Hypothalamus (tissue), 51 donors: ENCODE measurements around the gene MGAT5.

Experiments
- DNase-seq, 51 donors: peaks; one replicate each; lab custom pipeline; 2025; lab: John Stamatoyannopoulos, UW

Gene MGAT5, protein sequence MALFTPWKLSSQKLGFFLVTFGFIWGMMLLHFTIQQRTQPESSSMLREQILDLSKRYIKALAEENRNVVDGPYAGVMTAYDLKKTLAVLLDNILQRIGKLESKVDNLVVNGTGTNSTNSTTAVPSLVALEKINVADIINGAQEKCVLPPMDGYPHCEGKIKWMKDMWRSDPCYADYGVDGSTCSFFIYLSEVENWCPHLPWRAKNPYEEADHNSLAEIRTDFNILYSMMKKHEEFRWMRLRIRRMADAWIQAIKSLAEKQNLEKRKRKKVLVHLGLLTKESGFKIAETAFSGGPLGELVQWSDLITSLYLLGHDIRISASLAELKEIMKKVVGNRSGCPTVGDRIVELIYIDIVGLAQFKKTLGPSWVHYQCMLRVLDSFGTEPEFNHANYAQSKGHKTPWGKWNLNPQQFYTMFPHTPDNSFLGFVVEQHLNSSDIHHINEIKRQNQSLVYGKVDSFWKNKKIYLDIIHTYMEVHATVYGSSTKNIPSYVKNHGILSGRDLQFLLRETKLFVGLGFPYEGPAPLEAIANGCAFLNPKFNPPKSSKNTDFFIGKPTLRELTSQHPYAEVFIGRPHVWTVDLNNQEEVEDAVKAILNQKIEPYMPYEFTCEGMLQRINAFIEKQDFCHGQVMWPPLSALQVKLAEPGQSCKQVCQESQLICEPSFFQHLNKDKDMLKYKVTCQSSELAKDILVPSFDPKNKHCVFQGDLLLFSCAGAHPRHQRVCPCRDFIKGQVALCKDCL

GRCh38 chr2:134253804-134254203 is at the start of gene MGAT5:
Gene MGAT5, plus strand, starts transcription at chr2:134254072. Its CDS starts 332 bp downstream, at chr2:134254404.
- DNase-seq: no peak

DNA sequence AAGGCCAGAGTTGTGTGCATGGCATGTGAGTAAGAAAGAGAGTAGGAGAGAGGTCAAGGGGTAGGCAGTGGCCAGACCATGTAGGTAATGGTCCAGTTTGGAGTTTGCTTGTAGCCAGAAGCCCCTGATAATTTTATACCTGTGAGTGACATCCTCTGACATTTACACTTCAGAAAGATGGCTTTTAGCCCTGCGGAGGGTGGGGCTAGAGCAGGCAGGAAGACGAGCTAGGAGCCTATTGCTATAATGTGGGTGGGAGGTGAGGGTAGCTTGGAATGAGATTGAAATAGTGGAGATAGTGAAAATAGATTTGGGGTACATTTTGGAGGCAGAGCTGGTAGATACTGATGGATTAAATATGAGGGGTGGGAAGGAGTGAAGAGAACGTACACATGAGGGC is 48.8 kb upstream of the MGAT5 start:
- DNase-seq: no peak

GRCh38 chr2:134206031-134206430 is 47.8 kb upstream of the MGAT5 start:
- no peak for DNase-seq

GRCh38 chr2:134206573-134206972 is 47.3 kb upstream of the MGAT5 start:
- peak in 1 of 51 donors; percentile 21 for DNase-seq

- DNase-seq: peak in 8 of 51 donors; percentile 12 to 49 (median 24)
These were observed 46.2 kb upstream of the MGAT5 start for GRCh38 chr2:134207589-134208209.

DNA sequence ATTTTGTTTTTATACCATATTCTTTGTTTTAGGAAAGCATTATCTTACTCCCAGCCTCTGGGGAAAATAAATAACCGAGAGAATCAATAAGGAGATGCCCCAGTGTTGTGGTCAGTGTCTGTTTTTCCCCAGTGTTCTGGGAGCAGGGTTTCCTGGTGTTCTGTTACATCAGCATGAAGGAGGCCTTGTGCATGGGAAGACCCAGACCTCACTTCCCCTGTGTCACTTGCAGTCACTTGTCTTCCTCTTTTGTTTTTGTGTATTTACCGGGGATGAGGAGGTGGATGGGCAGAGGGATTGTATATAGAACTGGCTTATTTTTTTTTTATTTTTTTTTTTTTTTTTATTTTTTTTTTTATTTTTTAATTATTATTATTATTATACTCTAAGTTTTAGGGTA is 45.0 kb upstream of the MGAT5 start:
- no peak for DNase-seq

DNA sequence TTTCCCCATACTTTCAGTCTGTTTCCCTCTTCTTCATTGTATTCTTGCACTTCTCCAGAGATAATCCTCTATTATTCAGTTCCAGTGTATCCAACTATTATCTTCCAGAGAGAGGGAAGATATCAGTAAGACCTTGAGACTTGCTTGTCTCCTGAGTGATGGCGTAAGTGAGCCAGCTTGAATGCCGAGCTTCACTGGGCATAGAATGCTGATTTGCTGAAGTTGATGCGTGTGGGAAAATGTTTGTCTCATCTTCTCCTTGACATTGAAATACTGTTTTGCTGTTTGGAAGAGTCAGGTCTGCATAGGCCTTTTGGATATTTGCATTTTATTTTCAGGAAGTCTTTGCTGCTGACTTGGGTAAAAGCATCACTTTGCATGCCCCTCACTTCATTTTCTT is 41.1 kb upstream of the MGAT5 start:
- no peak for DNase-seq

GRCh38 chr2:134216152-134216829 is 37.6 kb upstream of the MGAT5 start:
- DNase-seq: no peak

- DNase-seq: no peak
These were observed 36.5 kb upstream of the MGAT5 start for GRCh38 chr2:134217351-134217750.

GRCh38 chr2:134217924-134218323 is 35.9 kb upstream of the MGAT5 start:
- DNase-seq: no peak

- no peak for DNase-seq
These were observed 35.5 kb upstream of the MGAT5 start for GRCh38 chr2:134218414-134218813.

GRCh38 chr2:134218930-134219658 is 34.8 kb upstream of the MGAT5 start:
- DNase-seq: no peak

GRCh38 chr2:134220344-134220974 is 33.4 kb upstream of the MGAT5 start:
- DNase-seq: no peak

GRCh38 chr2:134224005-134224404 is 29.9 kb upstream of the MGAT5 start:
- DNase-seq: no peak

DNA sequence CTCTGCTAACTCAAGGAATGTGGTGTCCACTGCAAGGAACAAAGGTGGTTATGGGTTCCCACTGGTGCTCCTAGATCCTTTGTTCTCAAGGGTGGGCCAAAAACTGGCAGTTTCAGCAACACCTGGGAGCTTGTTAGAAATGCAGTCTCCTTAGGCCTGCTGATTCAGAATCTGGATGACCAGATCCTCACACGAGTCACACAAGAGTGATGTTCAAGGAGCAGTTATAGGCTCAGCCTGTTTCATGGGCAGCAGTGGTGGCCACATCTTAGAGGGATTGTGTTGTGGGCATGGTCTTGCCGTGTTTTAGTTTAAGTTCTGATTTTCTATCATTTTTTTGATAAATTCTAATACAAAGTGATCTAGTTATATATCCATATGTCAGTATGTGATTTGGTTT is 28.7 kb upstream of the MGAT5 start:
- no peak for DNase-seq

GRCh38 chr2:134225841-134226240 is 28.0 kb upstream of the MGAT5 start:
- DNase-seq: no peak

DNA sequence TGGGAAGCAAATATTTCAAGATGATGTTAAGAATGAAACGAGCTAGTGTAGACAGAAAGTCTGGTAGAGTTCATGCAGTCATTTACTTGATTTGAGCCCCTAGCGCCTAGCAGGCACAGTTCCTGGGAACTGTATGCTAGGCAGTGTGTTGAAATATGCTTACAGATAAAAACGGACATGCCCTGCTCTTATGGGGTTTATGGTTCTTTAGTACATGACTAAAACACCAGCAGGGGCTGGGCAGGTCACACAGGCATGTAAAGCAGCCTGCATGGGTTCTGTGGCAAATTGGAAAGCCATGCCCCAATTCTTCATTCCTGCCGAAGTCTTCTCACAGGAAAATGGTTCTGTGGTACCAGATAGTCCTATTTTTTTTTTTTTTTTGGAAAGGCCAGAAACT is 27.3 kb upstream of the MGAT5 start:
- DNase-seq: no peak

DNA sequence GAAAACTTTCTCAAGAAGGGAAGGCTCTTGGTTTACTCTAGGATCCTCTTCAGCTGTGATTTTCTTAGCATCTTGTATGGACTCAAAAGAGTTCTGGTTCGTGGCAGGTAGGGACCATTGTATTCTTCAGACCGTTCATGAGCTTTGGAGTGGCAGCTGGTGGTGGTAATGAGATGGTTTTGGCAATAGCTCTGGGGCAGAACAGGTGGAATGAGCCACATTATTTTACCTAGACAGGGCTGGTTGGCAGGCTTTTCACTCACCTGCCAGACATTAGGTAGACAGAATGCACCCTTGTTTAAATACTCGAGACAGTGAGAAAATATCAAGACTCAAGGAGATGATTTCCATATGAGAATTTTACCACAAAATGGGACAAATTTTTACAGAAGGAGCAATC is 26.2 kb upstream of the MGAT5 start:
- DNase-seq: no peak

DNA sequence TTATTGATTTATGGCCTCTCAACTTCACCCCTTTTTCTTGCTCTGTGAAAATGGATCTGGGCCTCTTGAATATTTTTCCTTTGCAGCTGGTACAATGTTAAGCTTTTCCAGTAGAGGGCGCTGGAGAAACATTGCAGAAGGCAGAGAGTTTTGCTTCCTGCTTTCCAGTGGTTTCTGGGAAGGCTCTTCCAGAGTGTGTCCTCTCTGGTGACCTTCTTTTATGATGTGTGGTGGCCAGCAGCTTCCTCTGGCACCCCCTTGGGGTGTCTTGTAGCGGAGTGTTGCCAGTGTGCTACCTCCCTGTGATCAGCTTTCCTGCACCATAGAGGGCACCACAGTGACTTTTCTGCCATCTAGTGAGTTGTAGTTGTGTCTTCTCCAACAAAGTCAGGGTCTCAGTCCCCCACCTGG is 25.4 kb upstream of the MGAT5 start:
- no peak for DNase-seq

DNA sequence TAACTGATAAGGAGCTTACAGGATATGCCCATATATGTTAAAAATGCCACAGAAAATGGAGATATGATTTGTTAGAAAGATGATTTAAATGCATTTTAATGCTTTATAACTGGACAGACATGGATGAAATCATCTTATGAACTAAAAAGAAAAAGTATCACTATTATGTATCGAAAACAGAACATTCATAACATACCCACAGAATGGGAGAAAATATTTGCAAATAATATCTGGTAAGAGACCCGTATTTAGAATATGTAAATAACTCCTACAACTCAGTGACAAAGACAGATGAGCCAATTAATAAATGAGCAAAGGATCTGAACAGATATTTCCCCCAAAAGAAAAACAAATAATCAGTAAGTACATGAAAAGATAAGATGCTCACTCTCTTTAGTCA is 24.3 kb upstream of the MGAT5 start:
- DNase-seq: no peak
